ENCODE results near the gene ENO1.
"Not testable (repeated sequence)": the region's sequence is repeated elsewhere in the genome, so short reads cannot be mapped to it uniquely, and the experiment has no call there.

The ENO1 gene

GRCh38 chr1:8841395-8841794 is 37.1 kb downstream of the ENO1 start:
- DNase-seq, result no peak

- DNase-seq, result no peak
Observed at GRCh38 chr1:8839990-8840389, 38.5 kb downstream of the ENO1 start.

- DNase-seq, result no peak
Observed at GRCh38 chr1:8835941-8836643, 42.4 kb downstream of the ENO1 start.

- no peak for DNase-seq
Observed at GRCh38 chr1:8831340-8831739, 47.1 kb downstream of the ENO1 start.

- not testable (repeated sequence) for DNase-seq
Observed at GRCh38 chr1:8830732-8831131, 47.8 kb downstream of the ENO1 start.

- DNase-seq, result no peak
Observed at GRCh38 chr1:8825985-8826481, 52.5 kb downstream of the ENO1 start.

GRCh38 chr1:8823295-8823664 is 55.2 kb downstream of the ENO1 start:
- no peak for DNase-seq

- peak; percentile 66 for DNase-seq
Observed at GRCh38 chr1:8822373-8823294, 55.9 kb downstream of the ENO1 start.

GRCh38 chr1:8821084-8821483 is 57.4 kb downstream of the ENO1 start:
- no peak for DNase-seq

- not testable (repeated sequence) for DNase-seq
Observed at GRCh38 chr1:8818789-8819188, 59.7 kb downstream of the ENO1 start.

- peak; percentile 49 for DNase-seq
Observed at GRCh38 chr1:8818325-8818775, 60.1 kb downstream of the ENO1 start.

- DNase-seq, result peak; percentile 54
Observed at GRCh38 chr1:8817412-8818324, 60.8 kb downstream of the ENO1 start, which contains the start of gene RERE. Gene RERE, minus strand, starts transcription at chr1:8817640.

GRCh38 chr1:8816831-8817411 is 61.6 kb downstream of the ENO1 start:
- no peak for DNase-seq

- no peak for DNase-seq
Observed at GRCh38 chr1:8816264-8816663, 62.2 kb downstream of the ENO1 start.

GRCh38 chr1:8815582-8816151 is 62.8 kb downstream of the ENO1 start:
- DNase-seq, result peak; percentile 45

GRCh38 chr1:8814865-8815264 is 63.6 kb downstream of the ENO1 start:
- peak; percentile 55 for DNase-seq

GRCh38 chr1:8813991-8814390 is 64.5 kb downstream of the ENO1 start:
- DNase-seq, result no peak

GRCh38 chr1:8813016-8813763 is 65.3 kb downstream of the ENO1 start:
- DNase-seq, result no peak

GRCh38 chr1:8812081-8812480 is 66.4 kb downstream of the ENO1 start:
- DNase-seq, result no peak
